Right ventricle myocardium superior (tissue), 1 donor: ENCODE data around the gene HBB. TPM values are rescaled to one million over a fixed set of nuclear protein-coding genes. Genes with fewer than 3 reads are reported as not detected.
"Not testable (repeated sequence)": the region's sequence is repeated elsewhere in the genome, so short reads cannot be mapped to it uniquely, and the experiment has no call there.

Experiments
- ATAC-seq: fragments of 200-7000 bp; cut with Tn5 transposase; one replicate; pipeline ENCODE4 v1.9.1; 2020; ENCODE audit warnings: mild to moderate bottlenecking; ENCODE audit not compliant: poor library complexity
- DNase-seq: peaks from one replicate; pipeline ENCODE4 v3.0.0-alpha.2; 2020
- intact Hi-C: fragments of 100-400 bp; cut with DNase I; formaldehyde crosslinking; loops from one replicate; pipeline ENCODE4 v1.11.2; 2022
- long read RNA-seq: library from polyadenylated mRNA; unstranded; transcript quantifications from one replicate; pipeline ENCODE4 v2.0.0, GENCODE V29; 2021
- total RNA-seq: library from RNA; stranded (reverse); fragmentation: NEBNext Ultra II Directional; extraction: Animal tissue kit (Norgen Biotek cat#: 25700); gene quantifications from one replicate; pipeline ENCODE4 v1.2.1, GENCODE V29; 2021
- donor health status: DM: no; HTN: yes; CAD: no; lungs with severe emphysema.

The HBB gene
- total RNA-seq = 121 TPM
- long read RNA-seq, transcript HBB-201 (3 exons, 628 nt) = major isoform, 5 of 7 reads
- long read RNA-seq, partial matches to known transcripts = 0 of 7 reads
- long read RNA-seq, other reads (novel, unspliced or antisense) = 0 of 7 reads

GRCh38 chr11:5226732-5227310 lies at the start of gene HBB:
TSS of gene HBB (minus strand) at chr11:5227071. CDS start at chr11:5227021, 50 bp downstream.
- no peak for ATAC-seq
- DNase-seq = no peak
- intact Hi-C loops = no loop called here

- intact Hi-C loops = no loop called here
- DNase-seq (no peak), ATAC-seq (no peak)
Observed at GRCh38 chr11:5275369-5276110, 48.7 kb upstream of the HBB start.

GRCh38 chr11:5274395-5274794 lies 47.5 kb upstream of the HBB start:
- intact Hi-C loops = no loop called here
- no peak for DNase-seq
- ATAC-seq = no peak

- ATAC-seq = no peak
- no peak for DNase-seq
- intact Hi-C loops = no loop called here
Observed at GRCh38 chr11:5272395-5273017, 45.6 kb upstream of the HBB start.

- ATAC-seq (no peak), DNase-seq (no peak)
- intact Hi-C loops = no loop called here
Observed at GRCh38 chr11:5269715-5270147, 42.9 kb upstream of the HBB start, which contains the start of gene HBE1. TSS of gene HBE1 (minus strand) at chr11:5269945. CDS start at chr11:5269890, 55 bp downstream.

- DNase-seq (no peak), ATAC-seq (no peak)
- intact Hi-C loops = no loop called here
Observed at GRCh38 chr11:5267033-5267563, 40.2 kb upstream of the HBB start.

- DNase-seq = no peak
- intact Hi-C loops = no loop called here
- no peak for ATAC-seq
Observed at GRCh38 chr11:5266609-5267008, 39.7 kb upstream of the HBB start.

GRCh38 chr11:5265832-5266231 lies 39.0 kb upstream of the HBB start:
- ATAC-seq (no peak), DNase-seq (no peak)
- intact Hi-C loops = no loop called here

- ATAC-seq (no peak), DNase-seq (no peak)
- intact Hi-C loops = no loop called here
Observed at GRCh38 chr11:5258543-5259262, 31.8 kb upstream of the HBB start.

GRCh38 chr11:5257296-5257695 lies 30.4 kb upstream of the HBB start:
- no peak for DNase-seq
- ATAC-seq = no peak
- intact Hi-C loops = no loop called here

GRCh38 chr11:5254646-5255413 lies 28.0 kb upstream of the HBB start, which contains the start of gene HBG2:
TSS of gene HBG2 (minus strand) at chr11:5254781. CDS start at chr11:5254728, 53 bp downstream.
- ATAC-seq, DNase-seq, intact Hi-C loops: not testable (repeated sequence)

GRCh38 chr11:5254023-5254422 lies 27.2 kb upstream of the HBB start:
- intact Hi-C loops, ATAC-seq, DNase-seq: not testable (repeated sequence)

GRCh38 chr11:5253440-5253839 lies 26.6 kb upstream of the HBB start:
- intact Hi-C loops, ATAC-seq, DNase-seq: not testable (repeated sequence)

- no peak for DNase-seq
- no peak for ATAC-seq
- intact Hi-C loops = no loop called here
Observed at GRCh38 chr11:5252919-5253265, 26.0 kb upstream of the HBB start.

GRCh38 chr11:5252192-5252918 lies 25.5 kb upstream of the HBB start:
- ATAC-seq (no peak), DNase-seq (no peak)
- intact Hi-C loops = no loop called here

GRCh38 chr11:5251746-5252145 lies 24.9 kb upstream of the HBB start:
- intact Hi-C loops = no loop called here
- DNase-seq = no peak
- ATAC-seq = no peak

GRCh38 chr11:5250543-5251204 lies 23.8 kb upstream of the HBB start:
- DNase-seq (no peak), ATAC-seq (no peak)
- intact Hi-C loops = no loop called here
